GM18909 (cell line): ENCODE data around the gene MEAK7.

ENCODE experiments used
- ATAC-seq: cut with Tn5 transposase; IDR thresholded peaks from one replicate; pipeline ENCODE4 v1.9.1; 2021; ENCODE audit warnings: mild to moderate bottlenecking; ENCODE audit not compliant: unreplicated experiment, poor library complexity

Gene MEAK7

GRCh38 chr16:84497418-84498222 lies 6.8 kb downstream of the MEAK7 start:
- no peak for ATAC-seq

- ATAC-seq = no peak
Observed at GRCh38 chr16:84496991-84497390, 7.5 kb downstream of the MEAK7 start.

- ATAC-seq = no peak
Observed at GRCh38 chr16:84495506-84495905, 9.0 kb downstream of the MEAK7 start.

- no peak for ATAC-seq
Observed at GRCh38 chr16:84489131-84489530, 15.3 kb downstream of the MEAK7 start.

- no peak for ATAC-seq
Observed at GRCh38 chr16:84487358-84487757, 17.1 kb downstream of the MEAK7 start.

GRCh38 chr16:84486551-84487235 lies 17.8 kb downstream of the MEAK7 start:
- ATAC-seq = no peak

- no peak for ATAC-seq
Observed at GRCh38 chr16:84486126-84486525, 18.3 kb downstream of the MEAK7 start.

GRCh38 chr16:84485255-84486010 lies 19.0 kb downstream of the MEAK7 start:
- no peak for ATAC-seq

GRCh38 chr16:84484579-84485254 lies 19.7 kb downstream of the MEAK7 start:
- ATAC-seq = no peak

- no peak for ATAC-seq
Observed at GRCh38 chr16:84483882-84484565, 20.4 kb downstream of the MEAK7 start.

- no peak for ATAC-seq
Observed at GRCh38 chr16:84482951-84483881, 21.2 kb downstream of the MEAK7 start.

- no peak for ATAC-seq
Observed at GRCh38 chr16:84482001-84482891, 22.2 kb downstream of the MEAK7 start.

GRCh38 chr16:84481051-84481735 lies 23.3 kb downstream of the MEAK7 start:
- ATAC-seq = no peak

GRCh38 chr16:84479716-84480450 lies 24.6 kb downstream of the MEAK7 start:
- no peak for ATAC-seq

- no peak for ATAC-seq
Observed at GRCh38 chr16:84478172-84478947, 26.1 kb downstream of the MEAK7 start.

GRCh38 chr16:84477661-84478060 lies 26.8 kb downstream of the MEAK7 start:
- no peak for ATAC-seq
